Measurements from ENCODE around the gene UNK. TPM values are rescaled to one million over a fixed set of nuclear protein-coding genes. Genes with fewer than 3 reads are reported as not detected.
"Not testable (repeated sequence)": the region's sequence is repeated elsewhere in the genome, so short reads cannot be mapped to it uniquely, and the experiment has no call there.

Gene UNK
- total RNA-seq, 1 experiment from 2014 or later: 26.3 TPM

GRCh38 chr17:75793460-75793859 lies 8.9 kb downstream of the UNK start:
- DNase-seq (ENCODE audit: low read depth): no peak

DNA sequence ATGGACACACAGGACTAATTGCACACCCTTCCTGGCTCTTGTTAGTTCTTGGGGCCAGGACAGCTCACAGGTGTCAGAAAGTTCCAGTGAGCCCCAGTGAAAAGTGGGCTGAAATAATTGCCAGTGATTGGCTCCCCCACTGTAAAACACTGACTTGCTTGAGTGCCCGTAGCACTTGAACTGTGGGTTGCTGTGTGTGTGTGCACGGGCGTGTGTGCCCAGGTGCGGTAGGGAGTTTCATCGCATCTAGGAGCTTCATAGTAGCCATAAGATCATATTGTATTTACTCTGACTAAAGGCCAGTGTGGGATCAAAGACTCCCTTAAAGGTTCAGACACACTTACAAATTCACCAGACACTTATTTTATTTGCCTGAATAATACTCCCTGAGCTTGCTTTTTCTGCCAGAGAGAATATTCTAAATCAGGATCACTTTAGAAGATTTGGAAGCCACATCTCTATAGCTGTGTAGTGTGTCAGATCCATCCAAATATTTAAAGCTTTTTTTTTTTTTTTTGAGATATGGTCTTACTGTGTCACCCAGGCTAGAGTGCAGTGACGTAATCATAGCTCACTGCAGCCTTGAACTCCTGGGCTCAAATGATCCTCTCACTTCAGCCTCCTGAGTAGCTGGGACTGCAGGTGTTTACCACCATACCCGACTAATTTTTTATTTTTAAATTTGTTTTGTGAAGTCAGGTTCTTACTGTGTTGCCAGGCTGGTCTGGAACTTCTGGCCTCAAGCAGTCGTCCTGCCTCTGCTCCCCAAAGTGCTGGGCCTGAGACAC lies 11.4 kb downstream of the UNK start:
- DNase-seq (ENCODE audit: low read depth): no peak

GRCh38 chr17:75799402-75799801 lies 14.8 kb downstream of the UNK start:
- DNase-seq (ENCODE audit: low read depth): no peak

DNA sequence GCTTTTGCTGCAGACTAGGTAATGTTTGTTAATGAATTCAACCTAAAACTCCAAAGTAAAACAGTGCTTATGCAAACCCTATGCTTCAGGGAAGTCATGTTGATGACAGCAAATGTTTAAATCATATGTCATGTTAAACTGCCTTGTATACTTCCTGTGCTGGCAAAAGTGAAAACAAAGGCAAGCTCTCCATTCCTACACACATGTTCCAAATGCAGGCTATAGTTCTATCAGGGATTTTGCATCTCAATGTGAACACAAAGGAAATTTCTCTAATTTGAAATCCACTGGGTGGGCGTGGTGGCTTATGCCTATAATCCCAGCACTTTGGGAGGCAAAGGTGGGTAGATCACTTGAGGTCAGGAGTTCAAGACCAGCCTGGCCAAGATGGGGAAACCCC lies 19.3 kb downstream of the UNK start:
- no peak for DNase-seq (ENCODE audit: low read depth)

GRCh38 chr17:75806822-75807500 lies 22.4 kb downstream of the UNK start:
- DNase-seq (ENCODE audit: low read depth): no peak

- no peak for DNase-seq (ENCODE audit: low read depth)
These were observed 23.3 kb downstream of the UNK start for GRCh38 chr17:75807861-75808260.

- no peak for DNase-seq (ENCODE audit: low read depth)
These were observed 23.9 kb downstream of the UNK start for GRCh38 chr17:75808549-75808904.

GRCh38 chr17:75808905-75809621 lies 24.5 kb downstream of the UNK start:
- DNase-seq (ENCODE audit: low read depth): no peak

- no peak for DNase-seq (ENCODE audit: low read depth)
These were observed 25.1 kb downstream of the UNK start for GRCh38 chr17:75809631-75810111.

- DNase-seq (ENCODE audit: low read depth): no peak
These were observed 25.6 kb downstream of the UNK start for GRCh38 chr17:75810216-75810615.

DNA sequence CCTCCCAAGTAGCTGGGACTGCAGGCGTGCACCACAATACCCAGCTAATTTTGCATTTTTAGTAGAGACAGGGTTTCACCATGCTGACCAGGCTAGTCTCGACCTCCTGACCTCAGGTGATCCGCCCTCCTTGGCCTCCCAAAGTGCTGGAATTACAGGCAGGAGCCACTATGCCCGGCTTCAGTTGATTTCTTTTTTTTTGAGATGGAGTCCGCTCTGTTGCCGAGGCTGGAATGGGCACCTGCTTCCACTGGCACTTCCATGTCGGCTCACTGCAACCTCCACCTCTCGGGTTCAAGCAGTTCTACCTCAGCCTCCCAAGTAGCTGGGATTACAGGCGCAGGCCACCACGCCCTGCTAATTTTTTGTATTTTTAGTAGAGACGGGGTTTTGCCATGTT lies 26.1 kb downstream of the UNK start:
- DNase-seq (ENCODE audit: low read depth): not testable (repeated sequence)

GRCh38 chr17:75811174-75811573 lies 26.6 kb downstream of the UNK start:
- DNase-seq (ENCODE audit: low read depth): no peak

- DNase-seq (ENCODE audit: low read depth): no peak
These were observed 27.7 kb downstream of the UNK start for GRCh38 chr17:75812096-75813013.

DNA sequence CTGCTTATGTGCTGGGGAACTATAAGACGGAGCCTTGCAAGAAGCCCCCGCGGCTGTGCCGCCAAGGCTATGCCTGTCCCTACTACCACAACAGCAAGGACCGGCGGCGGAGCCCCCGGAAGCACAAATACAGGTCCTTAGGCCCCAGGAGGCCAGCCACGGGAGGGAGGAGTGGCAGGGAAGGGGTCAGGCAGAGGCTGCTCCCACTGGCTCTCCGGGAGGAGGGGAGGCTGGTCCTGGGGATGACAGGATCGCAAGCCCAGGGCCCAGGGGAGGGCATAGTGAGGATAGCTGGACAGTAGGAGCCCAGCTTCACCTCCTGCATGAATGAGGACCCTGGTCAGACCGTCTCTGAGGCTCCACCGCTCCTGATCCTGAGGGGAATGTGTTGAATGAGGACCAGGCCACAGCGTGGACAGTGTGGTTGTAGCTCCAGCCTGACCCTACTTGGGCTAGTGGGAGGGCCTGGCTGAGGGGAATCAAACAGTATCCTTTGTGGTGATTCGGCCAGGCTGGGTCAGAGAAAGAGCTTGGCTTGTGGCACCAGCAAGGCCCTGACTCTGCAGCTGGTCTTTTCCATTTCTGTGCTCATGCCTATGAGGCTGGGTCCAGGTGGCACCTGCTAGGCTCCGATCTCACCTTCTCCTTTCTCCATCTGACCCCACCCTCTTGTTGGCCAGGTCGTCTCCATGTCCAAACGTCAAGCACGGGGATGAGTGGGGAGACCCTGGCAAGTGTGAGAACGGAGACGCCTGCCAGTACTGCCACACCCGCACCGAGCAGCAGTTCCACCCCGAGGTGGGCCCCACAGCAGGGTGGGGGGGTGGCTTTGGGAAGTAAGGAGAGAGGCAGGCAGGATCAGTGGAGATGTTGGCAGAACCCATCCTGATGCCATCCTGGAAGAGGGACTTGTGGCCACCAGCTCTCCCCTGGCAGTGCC lies 28.7 kb downstream of the UNK start:
- no peak for DNase-seq (ENCODE audit: low read depth)

GRCh38 chr17:75814021-75814395 lies 29.4 kb downstream of the UNK start:
- no peak for DNase-seq (ENCODE audit: low read depth)

- DNase-seq (ENCODE audit: low read depth): peak; percentile 88
These were observed 30.3 kb downstream of the UNK start for GRCh38 chr17:75814900-75815373.

- no peak for DNase-seq (ENCODE audit: low read depth)
These were observed 30.8 kb downstream of the UNK start for GRCh38 chr17:75815399-75815798.

DNA sequence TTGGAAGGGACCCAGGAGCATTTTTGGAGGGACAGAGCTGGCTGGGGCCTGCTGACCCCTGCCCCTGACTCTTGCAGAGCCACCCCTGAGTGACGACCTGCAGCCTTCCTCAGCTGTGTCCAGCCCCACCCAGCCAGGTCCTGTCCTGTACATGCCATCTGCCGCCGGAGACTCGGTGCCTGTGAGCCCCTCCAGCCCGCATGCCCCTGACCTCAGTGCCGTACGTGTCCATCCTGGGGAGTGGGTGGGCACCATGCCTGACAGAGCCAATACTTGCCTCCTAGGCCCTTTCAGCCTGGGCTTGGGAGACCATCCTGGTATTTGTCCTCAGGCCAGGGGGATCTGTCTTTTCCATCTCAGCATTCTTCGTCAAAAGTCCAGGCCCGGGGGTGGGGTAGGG lies 32.1 kb downstream of the UNK start:
- no peak for DNase-seq (ENCODE audit: low read depth)

DNA sequence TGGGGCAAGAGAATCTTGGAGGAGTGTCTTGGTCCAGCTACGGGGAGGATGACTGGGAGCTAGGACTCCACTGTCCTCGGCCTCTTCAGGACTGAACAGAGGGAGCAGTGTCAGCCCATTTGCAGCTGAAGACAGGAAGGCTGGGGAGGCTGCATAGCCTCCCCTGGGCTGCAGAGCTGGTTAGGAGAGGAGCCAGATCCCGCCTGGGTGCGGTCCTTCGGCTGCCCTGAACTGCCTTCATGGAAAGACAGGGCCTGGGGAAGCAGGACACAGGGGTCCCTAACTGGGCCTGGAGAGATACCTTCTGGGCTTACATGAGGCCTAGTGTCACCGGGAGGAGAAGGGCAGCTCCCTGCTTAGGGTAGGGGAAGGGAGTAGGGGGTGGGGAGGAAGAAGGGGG lies 33.0 kb downstream of the UNK start:
- DNase-seq (ENCODE audit: low read depth): no peak

- DNase-seq (ENCODE audit: low read depth): no peak
These were observed 33.8 kb downstream of the UNK start for GRCh38 chr17:75818326-75818885.
